NCI-H1417 (cell line): ENCODE results near the gene NLGN1.
"Not testable (repeated sequence)": the region's sequence is repeated elsewhere in the genome, so short reads cannot be mapped to it uniquely, and the experiment has no call there.

Experiments used
- DNase-seq, 3 experiments: peaks; one replicate each; lab custom pipeline; 2025; lab: John Stamatoyannopoulos, UW

Gene NLGN1

DNA sequence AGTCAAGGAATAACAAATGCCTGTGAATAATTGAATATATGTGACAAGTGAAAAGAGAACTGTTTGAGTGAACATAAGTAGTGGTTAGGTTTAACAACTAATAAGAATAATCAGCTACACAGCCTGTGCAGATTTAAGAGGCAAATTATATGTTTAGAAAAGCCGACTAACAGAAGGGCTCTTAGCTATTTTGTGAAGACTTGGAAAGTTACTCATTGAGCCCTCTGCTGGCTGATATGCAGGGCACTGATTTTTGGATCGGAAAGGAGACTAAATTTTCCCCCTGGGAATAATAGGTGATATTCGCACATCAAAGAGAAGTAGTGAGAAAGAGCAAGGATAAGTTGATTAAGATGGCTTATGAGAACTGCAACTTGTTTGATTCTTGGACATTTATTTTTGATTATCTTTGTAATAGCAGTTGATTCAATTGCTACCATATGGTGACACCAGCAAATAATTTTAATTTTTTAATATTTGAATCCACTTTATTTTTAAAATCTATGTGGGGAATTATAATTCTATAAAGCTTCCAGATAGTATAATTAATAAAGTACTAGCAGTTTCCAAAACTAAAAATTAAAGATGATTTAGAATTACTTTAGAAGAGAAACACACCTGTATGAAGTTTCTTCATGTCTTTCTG lies 156.2 kb downstream of the NLGN1 start:
- peak; percentile 30 to 83 (median 36) for DNase-seq

DNA sequence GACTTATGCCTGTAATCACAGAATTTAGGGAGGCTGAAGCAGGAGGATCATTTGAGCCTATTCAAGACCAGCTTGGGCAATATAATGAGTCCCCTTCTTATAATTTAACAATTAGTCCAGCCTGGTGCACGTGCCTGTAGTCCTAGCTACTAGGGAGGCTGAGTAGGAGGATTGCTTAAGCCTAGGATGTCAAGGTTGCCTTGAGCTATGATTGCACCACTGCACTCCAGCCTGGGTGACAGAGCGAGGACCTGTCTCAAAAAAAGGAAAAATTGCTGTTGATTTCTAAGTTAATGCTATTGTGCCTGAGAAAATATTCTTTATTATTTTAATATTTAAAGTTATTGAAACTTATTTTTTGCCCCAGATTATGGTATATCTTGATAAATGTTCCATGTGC lies 159.0 kb downstream of the NLGN1 start:
- no peak for DNase-seq

DNA sequence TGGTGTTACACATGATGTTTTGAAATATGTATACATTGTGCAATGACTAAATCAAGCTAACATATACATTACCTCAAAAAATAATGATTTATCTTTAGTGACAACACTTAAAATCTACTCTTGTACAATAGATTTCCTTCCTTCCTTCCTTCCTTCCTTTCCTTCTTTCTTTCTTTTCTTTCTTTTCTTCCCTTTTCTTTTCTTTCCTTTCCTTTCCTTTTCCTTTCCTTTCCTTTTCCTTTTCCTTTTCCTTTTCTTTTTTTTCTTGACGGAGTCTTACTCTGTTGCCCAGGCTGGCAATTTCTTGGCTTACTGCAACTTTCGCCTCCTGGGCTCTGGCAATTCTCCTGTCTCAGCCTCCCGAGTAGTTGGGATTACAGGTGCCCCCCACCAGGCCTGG lies 170.5 kb downstream of the NLGN1 start:
- no peak for DNase-seq

DNA sequence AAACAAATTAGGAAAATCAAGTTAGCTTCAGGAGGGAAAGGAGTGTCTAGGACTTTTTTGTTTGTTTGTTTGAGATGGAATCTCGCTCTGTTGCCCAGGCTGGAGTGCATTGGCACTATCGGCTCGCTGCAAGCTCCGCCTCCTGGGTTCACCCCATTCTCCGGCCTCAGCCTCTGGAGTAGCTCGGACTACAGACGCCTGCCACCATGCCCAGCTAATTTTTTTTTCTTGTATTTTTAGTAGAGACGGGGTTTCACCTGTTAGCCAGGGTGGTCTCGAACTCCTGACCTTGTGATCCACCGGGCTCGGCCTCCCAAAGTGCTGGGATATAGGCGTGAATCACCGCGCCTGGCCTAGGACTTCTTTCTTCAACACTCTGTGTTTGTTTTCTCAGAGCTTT lies 171.1 kb downstream of the NLGN1 start:
- DNase-seq, result no peak

DNA sequence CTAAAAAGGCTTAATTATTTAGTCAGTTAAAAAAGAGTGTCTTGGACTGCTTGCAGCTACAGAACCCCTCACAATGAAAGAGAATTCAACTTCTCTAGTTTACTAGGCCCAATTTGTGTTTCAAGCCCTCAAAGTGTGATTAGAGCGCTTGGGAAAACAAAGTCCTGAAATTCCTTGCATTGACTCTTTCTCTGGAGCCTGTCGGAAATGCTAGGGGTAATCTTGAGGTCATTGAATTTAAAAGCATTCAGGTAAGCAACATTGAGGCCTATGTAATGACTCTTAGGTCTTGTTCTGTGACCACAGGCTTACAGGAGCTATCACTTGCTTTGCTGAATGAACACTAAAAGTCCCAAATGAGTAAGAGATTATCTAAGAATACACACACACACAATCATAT lies 186.0 kb downstream of the NLGN1 start:
- DNase-seq, result no peak

DNA sequence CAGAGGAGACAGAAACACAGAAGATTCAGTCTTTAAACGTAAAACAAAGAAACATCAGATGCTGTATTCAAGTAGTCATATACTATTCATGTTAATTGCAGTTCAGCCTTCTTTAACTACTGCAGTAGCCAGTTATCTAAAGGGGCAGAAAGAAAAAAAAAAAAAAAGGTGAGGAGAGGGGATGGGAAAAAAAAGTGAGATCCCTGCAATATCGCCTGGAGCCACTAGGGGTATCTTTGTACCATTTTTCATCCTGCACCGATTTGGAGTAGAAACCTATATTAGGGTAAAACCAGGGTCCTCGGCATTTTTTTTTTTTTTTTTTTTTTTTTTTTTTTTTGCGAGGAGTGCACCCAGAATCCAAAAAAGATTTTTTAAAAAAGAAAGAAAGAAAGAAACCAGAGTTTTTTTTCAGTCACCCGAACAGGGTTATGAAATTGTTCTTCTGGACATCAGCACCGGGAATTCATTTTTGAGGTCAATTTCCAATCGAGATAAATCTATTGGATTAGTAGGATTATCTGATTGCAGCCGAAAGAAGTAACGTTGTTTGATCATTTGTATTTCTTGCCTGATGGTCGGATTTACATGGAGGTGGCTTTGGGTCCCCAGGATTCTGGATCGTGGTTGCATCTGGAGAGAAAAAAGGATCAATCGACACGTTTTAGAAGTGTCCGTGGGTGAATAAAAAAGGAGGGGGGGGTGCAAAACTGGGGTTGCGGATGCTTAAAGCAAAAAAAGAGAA lies 186.7 kb downstream of the NLGN1 start:
- peak in 1 of 3 experiments; percentile 52 for DNase-seq

DNA sequence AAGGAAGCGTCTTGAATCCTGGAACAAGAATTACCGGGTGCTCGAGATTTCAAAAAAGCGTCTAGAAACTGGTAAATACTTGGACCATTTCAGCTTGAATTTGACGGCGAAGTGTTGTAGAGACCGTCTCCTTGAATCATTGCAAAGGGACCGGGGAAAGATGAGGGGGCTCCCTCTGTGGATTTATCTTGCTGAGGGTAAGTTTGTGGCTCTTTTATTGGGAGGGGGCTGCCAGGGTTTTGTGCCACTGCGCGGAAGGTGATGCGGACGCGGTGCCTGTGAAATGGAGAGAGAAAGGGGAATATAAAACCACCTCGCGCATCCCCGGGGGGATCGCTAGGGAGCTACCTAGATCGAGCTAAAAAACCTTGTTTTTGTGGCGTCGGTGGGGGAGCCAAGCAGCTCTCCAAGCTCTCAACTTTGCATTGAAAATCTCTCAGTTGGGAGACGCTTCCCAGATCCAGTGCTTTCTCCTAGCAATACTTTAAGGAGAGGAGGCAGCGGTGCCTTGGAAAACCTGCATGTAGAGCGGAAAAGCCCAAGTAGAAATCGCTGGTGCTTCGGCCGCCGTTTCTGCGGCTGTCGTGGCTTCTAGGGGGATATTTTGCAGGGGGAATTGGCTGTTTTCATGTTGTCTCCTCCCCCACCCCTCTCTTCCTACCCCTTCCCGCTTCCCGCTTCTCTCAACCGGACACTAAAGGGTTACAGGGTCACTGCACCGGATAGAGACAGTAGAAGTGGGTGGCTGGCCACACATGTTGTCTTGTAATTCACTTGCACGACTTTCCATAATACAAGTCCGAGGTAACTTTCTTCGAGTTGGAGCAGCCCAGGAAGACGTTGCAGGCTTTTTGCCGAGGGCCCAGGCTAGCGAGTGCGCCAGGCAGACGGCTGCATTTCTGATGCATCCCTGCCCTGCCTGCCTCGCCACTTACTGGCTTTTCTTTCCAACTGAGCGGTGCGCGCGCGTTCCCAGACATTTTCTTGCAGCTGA lies 187.6 kb downstream of the NLGN1 start:
- DNase-seq, result no peak

DNA sequence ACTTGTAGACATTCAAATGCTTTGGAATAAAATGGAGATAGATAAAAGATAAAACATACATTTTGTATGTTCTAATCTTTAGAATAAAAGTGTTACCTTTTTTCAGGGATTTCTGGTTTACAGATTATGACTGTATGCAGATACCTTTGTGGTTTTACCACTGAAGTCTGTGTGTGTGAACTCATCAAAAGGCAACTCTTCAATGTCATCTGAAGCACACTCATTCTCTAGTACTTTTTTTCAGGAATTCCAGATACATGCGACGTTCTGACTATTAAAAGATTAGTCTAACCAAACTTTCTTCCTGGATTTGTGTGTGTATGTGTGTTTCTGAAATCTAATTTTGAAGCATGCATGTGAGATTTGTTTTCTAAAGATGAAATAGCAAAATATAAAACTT lies 188.6 kb downstream of the NLGN1 start:
- no peak for DNase-seq

DNA sequence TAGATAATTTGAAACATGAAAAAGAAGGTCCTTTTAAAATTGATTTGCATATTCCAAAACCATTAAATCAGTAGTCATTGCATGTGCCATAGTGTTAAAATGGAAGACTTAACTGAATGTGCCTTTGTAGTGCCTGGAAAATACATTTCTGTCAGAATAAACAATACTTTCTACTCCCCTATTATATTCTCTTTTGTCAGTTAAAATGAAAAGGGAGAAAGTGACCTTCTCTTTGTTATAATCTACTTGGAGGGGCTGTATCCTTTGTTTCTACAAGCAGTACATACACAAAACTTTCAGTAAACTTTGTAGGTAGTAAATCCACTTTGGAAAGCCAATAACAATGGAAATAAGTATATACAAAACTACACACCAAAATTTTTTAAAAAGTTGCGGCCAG lies 189.5 kb downstream of the NLGN1 start:
- DNase-seq, result no peak

DNA sequence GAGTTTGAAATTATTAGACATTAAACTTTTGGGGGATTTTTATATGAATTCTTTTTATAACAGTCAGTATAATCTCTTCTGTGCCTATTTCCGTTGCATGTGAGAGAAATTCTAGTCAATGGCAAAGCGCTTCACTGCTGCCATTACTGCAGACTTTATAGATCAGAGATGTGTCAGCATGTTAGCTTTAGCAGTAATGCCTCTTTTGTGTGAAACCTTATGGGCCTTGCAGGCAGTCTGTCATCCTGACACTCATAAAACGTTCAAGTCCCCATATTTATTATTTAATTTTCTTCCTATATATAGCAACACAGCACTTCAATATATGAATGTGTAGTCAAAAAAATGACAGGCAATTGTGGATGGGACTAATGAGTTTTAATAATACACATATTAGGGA lies 191.0 kb downstream of the NLGN1 start:
- DNase-seq, result peak in 1 of 3 experiments; percentile 58

DNA sequence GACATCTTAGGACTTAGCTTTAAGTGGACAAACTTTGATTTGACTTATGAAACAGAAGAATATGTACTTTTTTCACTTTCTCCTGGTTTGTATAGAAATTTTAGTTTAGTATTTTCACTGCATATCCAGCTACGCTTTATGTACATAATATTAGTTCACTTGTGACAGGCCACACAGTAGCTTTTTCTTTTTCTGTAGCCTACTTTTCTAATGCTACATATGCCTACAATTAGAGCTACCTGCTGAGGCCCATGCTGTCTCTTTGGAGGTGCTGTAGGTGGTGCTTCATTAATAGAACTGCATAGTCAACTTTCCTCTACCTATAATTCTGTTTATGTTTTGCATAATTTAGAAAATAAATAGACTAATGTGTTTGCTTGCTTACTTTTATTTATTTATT lies 191.6 kb downstream of the NLGN1 start:
- DNase-seq, result no peak

DNA sequence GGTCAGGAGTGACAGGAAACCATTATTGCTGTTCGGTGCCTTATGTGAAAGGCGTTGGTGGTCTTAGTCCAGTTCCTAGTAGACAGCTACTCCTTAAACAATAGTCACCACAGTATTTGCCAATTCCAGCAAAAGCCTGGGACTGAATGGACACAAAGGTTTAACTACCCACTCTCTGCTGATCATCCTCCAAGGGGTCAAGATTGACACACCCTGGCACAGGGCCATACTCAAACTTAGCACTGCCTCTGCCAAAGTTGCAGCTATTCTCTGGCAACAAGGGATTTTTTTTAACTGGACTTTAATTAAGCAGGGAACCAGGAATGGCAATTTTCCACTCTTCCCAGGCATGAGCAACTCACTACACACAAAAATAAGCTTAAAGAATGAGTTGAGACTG lies 193.9 kb downstream of the NLGN1 start:
- no peak for DNase-seq

DNA sequence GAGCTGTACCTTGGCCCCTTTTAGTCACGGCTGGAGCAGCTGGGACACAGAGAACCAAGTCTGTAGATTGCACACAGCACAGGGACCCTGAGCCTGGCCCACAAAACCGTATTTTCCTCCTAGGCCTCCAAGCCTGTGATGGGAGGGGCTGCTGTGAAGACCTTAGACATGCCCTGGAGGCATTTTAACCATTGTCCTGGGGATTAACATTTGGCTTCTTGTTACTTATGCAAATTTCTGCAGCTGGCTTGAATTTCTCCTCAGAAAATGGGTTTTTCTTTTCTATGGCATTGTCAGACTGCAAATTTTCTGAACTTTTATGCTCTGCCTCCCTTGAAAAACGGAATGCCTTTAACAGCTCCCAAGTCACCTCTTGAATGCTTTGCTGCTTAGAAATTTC lies 197.3 kb downstream of the NLGN1 start:
- DNase-seq, result not testable (repeated sequence)

DNA sequence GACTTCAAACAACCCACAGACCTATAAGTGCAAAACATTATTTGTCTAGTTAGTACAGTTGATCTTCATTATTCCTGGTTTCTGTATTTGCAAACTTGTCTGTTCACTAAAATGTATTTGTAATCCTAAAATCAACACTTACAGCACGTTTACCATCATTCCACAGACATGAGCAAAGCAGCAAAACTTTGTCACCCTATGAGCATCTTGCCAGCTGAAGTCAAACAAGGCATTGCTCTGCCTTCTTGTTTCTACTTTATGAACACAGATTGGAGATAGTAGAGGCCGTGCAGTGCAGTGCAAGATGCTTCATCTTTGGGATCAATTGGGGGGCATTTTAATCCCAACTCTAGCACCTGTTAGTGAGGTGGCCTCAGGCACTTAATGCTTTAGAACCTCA lies 202.1 kb downstream of the NLGN1 start:
- no peak for DNase-seq

DNA sequence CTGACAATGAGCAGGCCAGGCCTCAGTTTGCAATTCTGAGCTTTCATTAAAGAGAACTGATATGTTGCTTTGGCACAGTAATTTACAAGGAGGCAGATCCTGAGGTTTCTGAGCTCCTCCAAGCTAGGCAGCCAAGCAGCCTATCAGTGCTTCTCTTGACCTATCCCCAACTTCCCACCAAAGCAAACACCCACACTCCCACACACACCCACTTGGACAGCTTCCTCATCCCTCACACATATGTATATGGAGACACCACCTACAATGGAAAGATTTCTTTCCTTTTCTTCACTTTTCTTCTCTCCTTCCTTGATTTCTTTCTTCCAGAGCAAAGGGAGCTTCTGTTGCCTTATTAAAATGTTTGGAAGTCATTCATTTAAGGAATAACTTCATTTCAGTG lies 217.0 kb downstream of the NLGN1 start:
- DNase-seq, result no peak

DNA sequence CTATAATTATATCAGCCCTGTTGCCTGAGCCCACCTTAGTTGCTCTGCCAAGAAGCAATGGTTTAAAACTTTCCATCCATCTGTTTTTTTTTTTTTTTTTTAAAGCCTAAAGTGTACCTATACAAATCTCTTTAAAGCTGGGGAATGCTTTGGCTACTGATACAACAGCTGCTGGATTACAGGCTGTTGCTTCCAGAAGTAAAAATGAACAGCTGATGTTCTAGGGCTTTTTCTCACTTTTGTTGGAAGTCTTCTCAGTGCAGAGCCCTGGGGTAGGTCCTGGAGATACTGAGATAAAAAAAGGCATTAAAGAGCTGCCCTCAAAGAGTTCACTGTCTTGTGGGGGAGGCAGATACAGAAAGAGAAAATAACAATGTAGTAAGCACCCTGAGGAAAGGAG lies 218.1 kb downstream of the NLGN1 start:
- no peak for DNase-seq

DNA sequence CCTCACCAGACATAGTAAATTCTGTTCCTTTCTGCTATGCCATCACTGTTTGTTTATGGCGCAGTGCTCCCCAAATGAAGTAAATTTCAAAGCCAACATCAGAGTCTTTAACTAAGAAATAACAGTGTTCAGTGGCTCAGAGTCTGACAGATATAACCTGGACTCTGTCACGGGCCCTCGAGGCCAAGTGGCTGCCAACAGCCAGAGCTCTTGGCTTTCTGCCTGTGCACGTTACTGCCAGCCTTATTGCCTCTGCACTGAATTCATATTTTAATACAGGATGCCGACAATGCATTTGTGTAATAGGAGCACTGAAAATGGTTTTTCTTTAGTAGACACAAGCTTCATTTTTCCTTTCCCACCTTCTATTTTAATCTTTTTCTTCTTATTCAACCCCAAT lies 219.9 kb downstream of the NLGN1 start:
- DNase-seq, result no peak

DNA sequence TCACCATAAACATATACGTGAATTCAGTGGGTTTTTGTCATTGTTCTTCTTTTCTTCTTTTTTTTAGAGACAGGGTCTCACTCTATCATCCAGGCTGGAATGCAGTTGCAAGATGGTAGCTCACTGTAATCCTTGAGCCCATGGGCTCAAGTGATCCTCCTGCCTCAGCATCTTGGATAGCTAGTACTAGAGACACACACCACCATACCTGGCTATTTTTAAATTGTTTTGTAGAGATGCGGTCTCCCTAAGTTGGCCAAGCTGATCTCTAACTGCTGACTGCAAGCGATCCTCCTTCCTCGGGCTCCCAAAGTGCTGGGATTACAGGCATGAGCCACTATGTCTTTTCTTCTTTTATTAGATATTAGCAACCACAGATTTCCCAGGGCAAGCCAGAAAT lies 220.6 kb downstream of the NLGN1 start:
- DNase-seq, result no peak

DNA sequence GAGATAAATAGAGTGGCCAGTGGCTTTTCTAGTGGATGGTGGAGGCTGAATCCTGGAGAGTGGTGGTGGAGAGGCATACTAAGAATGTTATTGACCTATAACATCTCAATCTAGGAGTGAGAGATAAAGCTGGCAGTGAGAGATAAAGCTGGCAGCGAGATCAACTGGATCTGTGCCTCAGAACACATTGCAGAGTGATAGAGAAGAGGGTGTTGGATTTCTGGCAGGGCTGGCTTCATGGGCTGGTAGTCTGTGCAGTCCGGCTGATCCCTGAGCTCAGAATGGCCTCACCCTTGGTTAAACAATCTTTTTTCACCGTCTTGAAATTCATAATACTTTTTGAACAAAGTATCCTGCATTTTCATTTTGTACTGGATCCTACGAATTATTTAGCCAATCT lies 221.2 kb downstream of the NLGN1 start:
- no peak for DNase-seq

DNA sequence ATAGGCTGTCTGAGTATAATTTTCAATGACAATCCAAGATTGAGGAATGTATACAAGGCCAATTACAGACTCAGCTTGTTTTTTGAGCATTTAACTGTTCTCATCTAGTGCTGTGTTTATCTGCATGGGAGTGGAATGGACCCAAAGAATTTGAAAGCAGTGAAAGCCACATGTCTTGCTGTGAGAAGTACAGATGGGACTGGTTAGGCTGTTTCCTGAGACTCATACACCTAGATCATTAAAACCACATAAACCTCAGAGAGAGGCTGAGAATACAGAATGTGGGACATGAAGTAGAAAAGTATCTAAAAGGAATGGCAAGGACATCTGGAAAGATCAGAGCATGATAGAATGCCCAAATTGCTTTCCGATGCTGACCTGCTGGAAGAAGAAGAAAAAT lies 224.6 kb downstream of the NLGN1 start:
- DNase-seq, result no peak

DNA sequence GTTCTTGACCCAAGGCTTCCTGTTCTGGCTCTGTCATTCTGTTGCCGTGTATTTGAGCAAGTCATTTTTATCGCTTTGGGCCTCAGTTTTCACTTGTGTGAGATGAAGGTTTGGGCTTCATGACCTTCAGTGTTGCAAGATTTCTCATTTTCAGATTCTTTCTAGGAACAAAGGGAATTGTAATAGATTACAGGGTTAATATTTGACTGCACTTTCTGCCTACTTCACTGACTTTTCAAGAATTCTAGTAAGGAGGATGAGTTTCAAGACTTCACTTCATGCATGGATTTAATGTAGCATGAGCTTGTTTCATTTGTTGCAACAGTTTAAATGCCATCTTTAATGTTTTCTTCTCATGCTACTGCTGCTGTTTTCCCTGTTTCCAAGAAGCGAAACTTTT lies 226.5 kb downstream of the NLGN1 start:
- DNase-seq, result no peak

DNA sequence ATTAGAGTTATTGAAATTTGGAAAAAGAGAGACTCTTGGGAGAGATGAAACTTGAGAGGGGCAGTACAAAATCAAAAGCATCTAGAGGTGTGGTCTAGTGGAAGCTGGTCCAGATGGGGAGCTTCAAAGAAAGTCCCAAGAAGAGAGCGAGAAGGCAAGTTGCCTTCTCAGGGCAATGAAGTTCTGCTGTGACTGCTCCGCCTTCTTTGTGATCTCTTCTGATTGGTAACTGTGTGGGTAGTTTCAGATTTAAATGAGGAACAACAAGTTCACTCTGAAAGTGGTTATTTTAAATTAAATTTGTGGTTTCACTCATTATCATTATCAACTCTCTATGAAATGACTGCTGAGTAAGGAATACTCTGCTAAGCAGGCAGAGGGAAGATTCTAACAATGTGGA lies 233.3 kb downstream of the NLGN1 start:
- DNase-seq, result no peak

DNA sequence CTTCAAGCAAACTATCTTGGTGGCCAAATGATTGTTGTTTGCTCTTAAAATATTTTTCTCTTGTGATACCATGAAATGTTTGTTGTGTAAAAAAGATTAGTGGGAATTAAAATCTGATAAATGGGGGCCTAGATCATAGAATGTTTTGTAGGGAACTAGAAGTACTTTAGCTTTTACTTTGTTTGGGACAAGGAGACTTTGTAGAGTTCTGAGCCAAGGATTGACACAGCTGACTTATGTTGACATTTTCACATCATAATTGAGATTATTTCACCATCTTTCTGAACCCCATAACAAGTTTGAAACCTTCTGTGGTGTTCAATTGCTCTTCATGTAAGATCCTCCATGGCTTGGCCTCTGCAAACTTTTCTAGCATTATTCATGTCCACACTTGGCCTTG lies 235.4 kb downstream of the NLGN1 start:
- no peak for DNase-seq
